Activated CD4-positive, alpha-beta T cell treated with anti-CD3 and anti-CD28 coated beads, Interleukin-2, amount 50 U/mL, for 16 hours (primary cell): Measurements from ENCODE around the gene FRRS1L.

Experiments used
- DNase-seq: peaks from one replicate; pipeline ENCODE4 v3.0.0-alpha.2; 2020

The FRRS1L gene

DNA sequence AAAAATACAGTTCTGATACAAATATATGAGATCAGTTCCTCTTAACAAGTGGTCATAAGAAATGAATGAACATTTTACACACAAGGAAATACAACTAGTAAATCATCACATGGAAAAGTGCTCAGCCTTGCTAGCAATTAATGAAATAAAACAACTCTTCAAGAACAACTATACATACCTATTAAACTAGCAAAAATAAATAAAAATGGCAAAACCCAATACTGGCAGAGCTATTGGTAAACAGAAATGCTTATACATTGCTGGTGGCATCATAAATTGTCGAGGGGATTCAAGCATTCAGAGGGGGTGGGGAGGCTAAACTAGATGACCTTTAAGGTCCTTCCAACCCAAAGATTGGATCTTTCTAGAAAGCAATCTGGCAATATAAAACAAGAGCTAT lies 5.9 kb upstream of the FRRS1L start:
- DNase-seq: no peak

DNA sequence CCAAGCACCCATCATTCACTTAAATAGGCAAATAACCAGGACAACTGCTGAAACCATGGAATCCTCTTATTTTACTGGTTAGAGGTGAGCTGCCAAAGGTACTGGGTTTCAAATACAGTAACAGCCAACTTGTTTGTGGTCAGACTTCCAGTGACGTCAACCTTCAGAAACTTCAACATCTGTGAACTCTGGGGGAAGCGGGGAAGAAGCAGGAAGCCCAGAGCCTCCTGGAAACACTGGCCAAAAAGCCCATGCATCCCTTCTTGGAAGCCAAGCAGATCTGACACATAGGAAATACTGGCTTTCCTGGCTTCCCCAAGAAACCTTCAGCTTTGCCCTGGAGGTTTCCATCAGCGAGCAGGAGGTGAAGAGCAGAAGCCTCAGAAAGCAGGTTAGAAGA lies 4.9 kb upstream of the FRRS1L start:
- DNase-seq: no peak

DNA sequence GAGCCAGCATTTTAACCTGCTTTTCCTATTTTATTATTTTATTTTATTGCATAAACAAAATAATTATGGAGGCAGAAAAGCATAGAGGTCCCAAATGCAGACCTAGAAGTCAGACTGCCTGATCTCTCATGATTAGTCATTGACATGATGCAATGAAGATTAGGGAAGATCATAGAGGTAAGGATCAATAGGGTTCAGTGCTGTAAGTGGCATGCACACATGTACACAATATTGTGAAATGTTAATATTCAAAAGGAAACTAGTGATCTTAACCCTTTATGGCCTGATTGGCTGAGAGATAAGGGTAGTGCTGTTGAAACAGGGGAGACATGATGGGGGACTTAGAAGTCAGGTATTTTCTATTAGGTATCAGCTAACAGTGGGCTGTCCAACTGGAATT lies 1.1 kb upstream of the FRRS1L start:
- DNase-seq: peak; percentile 44

DNA sequence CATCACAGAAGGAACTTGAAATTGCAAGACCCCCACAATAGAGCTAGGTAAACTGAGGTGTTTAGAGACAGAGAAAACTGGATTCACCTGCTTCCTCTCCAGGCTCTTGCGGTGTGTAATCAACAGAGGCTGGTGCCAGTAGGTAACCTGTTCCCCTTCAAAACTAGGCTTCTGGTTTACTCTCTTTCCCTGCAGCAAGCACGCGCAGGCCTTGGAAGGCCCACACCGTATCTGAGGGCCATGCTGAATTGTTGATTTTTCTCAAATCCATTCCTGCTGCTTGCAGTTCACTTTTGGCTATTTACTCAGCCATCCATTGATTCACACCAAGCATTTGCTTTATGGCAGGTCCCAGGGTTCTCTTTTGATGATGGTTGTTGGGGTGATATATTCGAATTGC lies 667 bp upstream of the FRRS1L start:
- no peak for DNase-seq

DNA sequence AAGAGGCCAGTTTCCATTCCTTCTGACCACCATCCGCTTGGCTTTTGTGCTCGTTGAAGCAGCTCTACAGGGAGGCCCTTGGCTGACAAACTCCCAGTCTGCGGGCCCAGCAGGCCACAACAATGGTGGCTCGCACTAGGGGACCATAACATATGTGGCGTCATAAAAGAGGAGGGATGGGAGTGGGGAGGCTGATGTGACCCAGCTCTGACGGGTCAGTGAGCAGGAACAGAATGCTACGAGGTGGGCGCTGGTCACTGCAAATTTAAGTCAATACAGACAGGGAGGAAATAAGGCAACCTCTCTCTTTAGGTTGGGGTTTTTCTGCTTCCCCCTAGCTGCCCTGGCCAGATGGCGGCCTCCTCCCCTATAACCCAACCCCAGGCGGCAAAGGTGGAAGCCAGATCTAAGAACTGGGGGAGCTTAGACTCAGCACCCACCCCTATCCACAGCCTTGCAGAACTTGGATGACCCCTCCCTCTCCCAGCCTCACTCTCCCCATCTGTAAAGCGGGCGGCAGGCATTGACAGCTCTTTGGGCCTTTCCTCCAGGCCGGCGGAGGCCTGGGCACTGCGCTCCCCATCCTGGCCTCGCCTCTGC lies 778 bp downstream of the FRRS1L start:
- DNase-seq: no peak

DNA sequence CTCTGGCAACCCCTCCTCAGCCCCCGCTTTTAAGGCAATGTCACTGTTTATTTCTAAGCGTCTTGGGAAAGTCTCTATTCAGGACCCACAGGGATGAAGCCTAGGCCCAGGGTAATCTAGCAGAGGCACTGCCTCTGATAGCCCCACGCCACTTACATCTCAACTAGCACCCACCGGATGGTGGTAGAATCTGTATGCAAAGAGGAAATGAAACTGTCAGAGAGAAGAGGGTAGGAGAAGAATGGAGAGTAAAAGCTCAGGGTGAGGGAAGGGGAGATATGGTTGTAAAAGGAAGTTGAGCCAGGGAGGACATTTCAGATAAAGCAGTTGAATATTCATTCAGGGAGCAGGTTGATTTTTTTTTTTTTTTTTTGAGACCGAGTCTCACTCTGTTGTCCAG lies 3.0 kb downstream of the FRRS1L start:
- DNase-seq: no peak

DNA sequence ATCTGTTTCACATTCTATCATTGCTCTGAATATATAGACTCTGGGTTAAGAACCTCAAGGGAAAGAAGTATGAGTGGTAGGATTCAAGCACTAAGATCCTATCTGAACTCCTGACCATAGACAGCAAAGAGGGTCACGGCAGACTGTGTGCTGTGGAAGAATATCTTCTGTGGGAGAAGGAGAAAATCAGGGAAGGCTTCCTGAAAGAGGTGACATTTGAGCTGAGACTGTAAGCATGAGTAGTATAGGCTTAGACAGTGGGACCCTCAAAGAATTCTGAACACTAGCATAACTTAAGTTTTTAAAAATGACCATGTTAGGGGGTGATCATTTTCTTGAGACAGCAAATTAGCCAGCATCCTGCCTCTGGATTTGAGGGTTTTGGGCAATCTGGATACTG lies 3.9 kb downstream of the FRRS1L start:
- DNase-seq: no peak

DNA sequence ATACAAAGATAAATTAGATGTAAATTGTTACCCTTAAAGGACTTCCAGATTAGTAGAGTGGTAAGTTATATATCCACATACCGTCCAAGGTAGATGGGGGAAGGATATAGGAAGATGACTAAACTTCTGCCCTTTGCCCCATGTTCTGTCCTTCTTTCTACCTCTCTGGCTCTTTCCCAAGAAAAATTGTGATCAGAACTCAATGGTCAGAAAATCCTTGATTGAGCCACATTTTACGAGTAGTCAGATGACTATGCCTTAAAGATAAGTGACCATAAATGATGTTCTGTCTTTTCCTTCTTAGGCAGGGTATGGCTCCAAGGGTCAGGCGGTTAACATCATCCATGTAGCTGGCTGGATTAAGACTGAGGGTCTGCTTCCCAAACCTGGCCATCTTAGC lies 4.4 kb downstream of the FRRS1L start:
- DNase-seq: no peak

GRCh38 chr9:109161471-109161870 lies 5.6 kb downstream of the FRRS1L start:
- DNase-seq: no peak

DNA sequence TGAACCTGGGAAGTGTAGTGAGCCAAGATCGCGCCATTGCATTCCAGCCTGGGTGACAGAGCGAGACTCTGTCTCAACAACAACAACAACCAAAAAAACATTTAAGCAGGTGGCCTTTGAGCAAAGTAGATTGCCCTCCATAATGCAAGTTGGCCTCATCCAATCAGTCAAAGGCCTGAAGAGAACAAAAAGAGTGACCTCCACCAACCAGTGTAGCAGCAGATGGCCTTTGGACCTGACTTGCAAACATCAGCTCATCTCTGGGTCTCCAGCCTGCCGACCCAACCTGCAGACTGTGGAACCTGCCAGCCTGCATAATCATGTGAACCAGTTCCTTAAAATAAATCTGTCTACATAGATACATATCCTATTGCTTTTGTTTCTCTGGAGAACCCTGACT lies 7.5 kb downstream of the FRRS1L start:
- no peak for DNase-seq

DNA sequence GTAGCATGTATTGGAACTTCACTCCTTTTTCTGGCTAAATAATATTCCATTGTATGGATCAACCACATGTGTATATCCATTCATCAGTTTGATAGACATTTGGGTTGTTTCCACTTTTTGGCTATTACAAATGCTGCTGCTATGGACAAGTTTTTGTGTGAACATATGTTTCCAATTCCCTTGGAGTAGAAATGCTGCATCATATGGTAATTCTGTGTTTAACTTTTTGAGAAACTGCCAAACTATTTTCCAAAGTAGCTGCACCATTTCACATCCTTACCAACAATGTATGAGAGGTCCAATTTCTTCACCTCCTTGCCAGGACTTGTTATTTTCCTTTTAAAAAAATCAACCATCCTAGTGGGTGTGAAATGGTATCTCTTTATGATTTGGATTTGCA lies 8.4 kb downstream of the FRRS1L start:
- no peak for DNase-seq

DNA sequence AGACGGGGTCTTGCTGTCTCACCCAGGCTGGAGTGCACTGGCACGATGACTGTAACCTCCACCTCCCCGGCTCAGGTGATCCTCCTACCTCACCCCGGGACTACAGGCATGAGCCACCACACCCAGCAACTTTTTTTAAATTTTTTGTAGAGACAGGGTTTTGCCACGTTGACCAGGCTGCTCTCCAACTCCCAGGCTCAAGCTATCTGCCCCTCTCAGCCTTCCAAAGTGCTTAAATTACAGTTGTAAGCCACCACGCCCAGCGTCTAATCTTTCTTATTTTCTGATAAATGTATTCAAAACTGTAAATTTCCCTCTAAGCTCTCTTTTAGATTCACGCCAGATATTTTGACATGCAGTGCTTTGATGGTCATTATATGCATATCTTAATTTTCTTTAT lies 10.3 kb downstream of the FRRS1L start:
- no peak for DNase-seq

DNA sequence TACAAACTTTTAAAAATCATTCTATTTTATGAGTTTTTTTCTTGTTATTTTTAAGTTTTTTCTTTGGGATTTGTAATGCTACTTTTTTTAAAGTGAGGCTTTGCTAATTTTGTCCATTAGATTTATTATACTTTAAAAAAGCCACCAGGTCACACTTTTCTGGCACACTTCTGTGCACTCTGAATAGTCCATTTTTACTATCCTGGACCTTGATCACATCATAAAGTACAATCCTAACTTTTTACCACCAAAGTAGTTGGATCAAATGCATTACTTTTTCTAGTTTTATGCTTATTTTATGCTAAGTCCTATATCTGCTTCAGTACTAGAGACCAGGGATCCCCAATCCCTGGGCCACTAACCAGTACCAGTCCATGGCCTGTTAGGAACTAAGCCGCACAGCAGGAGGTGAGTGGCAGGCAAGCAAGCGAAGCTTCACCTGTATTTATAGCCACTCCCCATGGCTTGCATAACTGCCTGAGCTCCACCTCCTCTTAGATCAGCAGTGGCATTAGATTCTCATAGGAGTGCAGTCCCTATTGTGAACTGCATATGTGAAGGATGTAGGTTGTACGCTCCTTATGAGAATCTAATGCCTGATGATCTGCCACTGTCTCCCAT lies 16.0 kb downstream of the FRRS1L start:
- no peak for DNase-seq

DNA sequence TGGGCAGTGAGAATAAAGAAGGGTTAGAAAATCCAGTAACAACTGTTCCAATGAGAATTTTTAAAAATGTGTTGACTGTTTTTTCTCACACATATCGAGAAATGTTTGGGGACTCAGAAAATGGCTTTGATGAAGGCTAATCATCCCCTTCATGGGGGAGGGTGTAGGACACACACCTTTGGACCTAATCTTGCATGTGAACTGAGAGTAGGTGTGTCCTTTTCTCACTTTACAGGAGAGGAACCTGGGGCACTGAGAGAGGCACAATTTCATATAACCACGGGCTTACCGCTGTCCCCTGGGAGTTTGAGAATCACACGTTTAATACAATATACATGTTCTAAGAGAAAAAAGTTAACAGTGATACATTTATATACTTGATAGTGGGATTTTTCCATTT lies 17.3 kb downstream of the FRRS1L start:
- DNase-seq: no peak

DNA sequence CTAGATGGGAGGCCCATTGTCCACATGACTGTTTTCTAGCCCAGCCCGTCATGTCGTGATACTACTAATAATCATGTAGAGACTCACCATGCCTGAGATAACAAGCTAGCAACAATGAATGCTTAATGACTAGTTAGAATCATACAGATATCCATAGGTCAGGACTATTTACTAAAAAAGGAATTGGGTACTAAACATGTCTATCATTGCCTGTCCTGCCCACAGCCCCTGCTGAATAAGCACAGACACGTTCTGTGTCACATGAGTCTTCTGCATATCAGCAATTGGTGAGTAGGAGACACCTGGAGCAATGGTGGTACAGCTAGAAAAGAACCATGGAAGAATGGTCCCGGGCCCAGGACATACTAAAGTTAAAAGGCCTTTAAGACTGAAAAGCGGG lies 18.0 kb downstream of the FRRS1L start:
- no peak for DNase-seq

DNA sequence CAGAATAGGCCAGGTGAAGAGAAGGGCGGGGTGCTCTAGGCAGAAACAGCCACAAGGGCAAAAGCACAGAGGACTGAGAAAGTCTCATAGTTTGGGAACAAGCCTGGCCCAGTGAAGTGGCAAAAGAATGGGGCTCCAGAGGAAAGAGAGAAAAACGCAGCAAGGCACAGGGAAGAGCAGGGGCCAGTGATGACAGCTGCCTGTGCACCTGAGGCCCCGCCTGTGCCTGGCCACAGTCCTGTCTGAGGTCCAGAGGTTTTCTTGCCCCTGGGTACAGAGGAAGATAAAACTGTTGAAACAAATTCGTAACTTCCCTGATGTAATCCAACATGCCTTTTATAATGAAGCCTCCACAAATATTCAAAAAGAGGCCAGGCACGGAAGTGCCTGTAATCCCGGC lies 22.0 kb downstream of the FRRS1L start:
- DNase-seq: no peak

- DNase-seq: peak; percentile 41
Observed at GRCh38 chr9:109143881-109144562, 23.0 kb downstream of the FRRS1L start.

- DNase-seq: no peak
Observed at GRCh38 chr9:109141375-109141774, 25.7 kb downstream of the FRRS1L start.

- no peak for DNase-seq
Observed at GRCh38 chr9:109139851-109140250, 27.2 kb downstream of the FRRS1L start.

DNA sequence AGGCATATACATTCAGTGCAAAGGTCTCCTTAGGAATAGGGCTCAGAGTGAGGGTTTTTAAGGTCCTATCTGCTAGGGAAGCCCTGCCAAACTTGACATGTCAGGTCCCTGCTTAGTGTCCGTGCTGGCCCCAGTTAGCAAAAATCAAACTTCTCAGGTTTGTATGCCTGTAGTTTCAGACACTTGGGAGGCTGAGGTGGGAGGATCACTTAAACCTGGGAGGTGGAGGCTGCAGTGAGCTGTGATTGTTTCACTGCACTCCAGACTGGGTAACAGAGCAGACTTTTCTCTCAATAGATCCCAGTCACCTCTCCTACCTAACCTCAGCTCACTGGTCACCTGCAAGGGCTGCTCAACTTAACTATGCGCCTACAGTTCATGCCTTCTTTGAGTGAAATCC lies 28.6 kb downstream of the FRRS1L start:
- no peak for DNase-seq

DNA sequence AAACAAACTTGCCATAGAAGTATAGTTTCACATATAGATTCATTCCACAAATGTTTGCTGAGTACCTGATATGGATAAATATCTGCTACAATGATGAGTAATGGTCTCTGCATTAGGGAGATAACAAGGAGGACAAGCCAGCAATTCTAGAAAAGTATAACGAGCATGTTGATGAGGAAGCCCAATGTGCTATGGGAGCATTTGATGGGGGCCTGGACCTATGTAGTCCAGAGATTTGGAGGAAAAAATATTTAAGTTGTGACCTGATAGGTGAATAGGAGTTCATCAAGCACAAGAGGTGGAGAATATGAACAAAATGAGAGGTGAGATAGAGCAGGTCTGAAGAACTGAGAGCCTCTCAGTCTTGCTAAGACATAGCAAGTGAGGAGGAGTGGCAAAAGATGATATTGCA lies 32.9 kb downstream of the FRRS1L start:
- no peak for DNase-seq

GRCh38 chr9:109133533-109133932 lies 33.5 kb downstream of the FRRS1L start:
- DNase-seq: no peak

- no peak for DNase-seq
Observed at GRCh38 chr9:109132567-109133021, 34.5 kb downstream of the FRRS1L start.

GRCh38 chr9:109129470-109130197 lies 37.4 kb downstream of the FRRS1L start:
- no peak for DNase-seq
